ENCODE results near the gene MRPL44.

MRPL44 gene

GRCh38 chr2:223957092-223957851 is at the start of gene MRPL44:
Gene MRPL44 (plus strand): TSS chr2:223957463. CDS start chr2:223957473, 10 bp downstream.
- DNase-seq (ENCODE audit: low spot score): peak; percentile 97

GRCh38 chr2:223908304-223908998 is 48.8 kb upstream of the MRPL44 start:
- no peak for DNase-seq (ENCODE audit: low spot score)

GRCh38 chr2:223909001-223909741 is 48.1 kb upstream of the MRPL44 start:
- DNase-seq (ENCODE audit: low spot score): no peak

GRCh38 chr2:223914324-223914723 is 42.9 kb upstream of the MRPL44 start:
- DNase-seq (ENCODE audit: low spot score): no peak

GRCh38 chr2:223915071-223915470 is 42.2 kb upstream of the MRPL44 start:
- no peak for DNase-seq (ENCODE audit: low spot score)

- no peak for DNase-seq (ENCODE audit: low spot score)
Observed at GRCh38 chr2:223916181-223916920, 40.9 kb upstream of the MRPL44 start.

- no peak for DNase-seq (ENCODE audit: low spot score)
Observed at GRCh38 chr2:223918671-223919134, 38.6 kb upstream of the MRPL44 start.

- DNase-seq (ENCODE audit: low spot score): no peak
Observed at GRCh38 chr2:223920109-223920508, 37.2 kb upstream of the MRPL44 start.

- no peak for DNase-seq (ENCODE audit: low spot score)
Observed at GRCh38 chr2:223921204-223921603, 36.1 kb upstream of the MRPL44 start.

GRCh38 chr2:223922308-223922707 is 35.0 kb upstream of the MRPL44 start:
- no peak for DNase-seq (ENCODE audit: low spot score)

GRCh38 chr2:223923976-223924375 is 33.3 kb upstream of the MRPL44 start:
- no peak for DNase-seq (ENCODE audit: low spot score)

GRCh38 chr2:223925106-223925505 is 32.2 kb upstream of the MRPL44 start:
- no peak for DNase-seq (ENCODE audit: low spot score)

GRCh38 chr2:223928113-223929006 is 28.9 kb upstream of the MRPL44 start:
- no peak for DNase-seq (ENCODE audit: low spot score)

GRCh38 chr2:223929571-223930102 is 27.6 kb upstream of the MRPL44 start:
- DNase-seq (ENCODE audit: low spot score): no peak

GRCh38 chr2:223930103-223930976 is 26.9 kb upstream of the MRPL44 start:
- peak; percentile 91 for DNase-seq (ENCODE audit: low spot score)

- no peak for DNase-seq (ENCODE audit: low spot score)
Observed at GRCh38 chr2:223932816-223933800, 24.2 kb upstream of the MRPL44 start.

GRCh38 chr2:223934870-223935269 is 22.4 kb upstream of the MRPL44 start:
- no peak for DNase-seq (ENCODE audit: low spot score)

GRCh38 chr2:223935459-223936125 is 21.7 kb upstream of the MRPL44 start:
- DNase-seq (ENCODE audit: low spot score): no peak

Data from putamen (tissue), 1 donor.